K562 (cell line): ENCODE results near the gene SMIM8. TPM values are rescaled to one million over a fixed set of nuclear protein-coding genes. Genes with fewer than 3 reads are reported as not detected.

Experiments
- CTBP1 ChIP-seq: fragments of 450-650 bp; IDR thresholded peaks from 2 replicates; pipeline ENCODE4 v1.6.1; 2016; ENCODE audit warnings: borderline replicate concordance
- FOXP1 ChIP-seq: sonication (generic); formaldehyde crosslinking; IDR thresholded peaks from 2 replicates; pipeline ENCODE4 v1.8.0; 2022; ENCODE audit warnings: mild to moderate bottlenecking, missing genetic modification reagents
- GABPB2 ChIP-seq: fragments of 250-450 bp; sonication (Bioruptor Pico); conservative IDR thresholded peaks from 2 replicates; pipeline ENCODE4 v1.5.1; 2021; ENCODE audit warnings: mild to moderate bottlenecking
- HES1 ChIP-seq: fragments of 450-650 bp; IDR thresholded peaks from 2 replicates; pipeline ENCODE4 v1.6.1; 2016; ENCODE audit warnings: low read depth, mild to moderate bottlenecking, moderate library complexity
- KLF16 ChIP-seq: IDR thresholded peaks from 2 replicates; pipeline ENCODE4 v1.6.1; 2016; ENCODE audit warnings: antibody characterized with exemption
- NFE2L1 ChIP-seq: fragments of 450-650 bp; IDR thresholded peaks from 2 replicates; pipeline ENCODE4 v1.6.1; 2016; ENCODE audit warnings: missing genetic modification characterization, low read depth, mild to moderate bottlenecking, missing compliant biosample characterization, moderate library complexity, borderline replicate concordance
- NR0B1 ChIP-seq: fragments of 450-650 bp; IDR thresholded peaks from one replicate; pipeline ENCODE4 v1.6.1; 2018; ENCODE audit warnings: mild to moderate bottlenecking, moderate library complexity; ENCODE audit not compliant: partially characterized antibody
- PATZ1 ChIP-seq: fragments of 250-450 bp; sonication (Bioruptor Pico); IDR thresholded peaks from 2 replicates; pipeline ENCODE4 v1.5.0; 2020; ENCODE audit warnings: mild to moderate bottlenecking, borderline replicate concordance
- SRSF9 ChIP-seq: fragments of 200-400 bp; formaldehyde crosslinking; IDR thresholded peaks from 2 replicates; pipeline ENCODE4 v1.6.1; 2017; ENCODE audit warnings: low read depth, low read length, borderline replicate concordance
- ZNF174 ChIP-seq: fragments of 250-450 bp; sonication (Bioruptor Pico); IDR thresholded peaks from 2 replicates; pipeline ENCODE4 v1.4.0; 2020; ENCODE audit warnings: mild to moderate bottlenecking
- polyA plus RNA-seq, 8 experiments: library from polyadenylated mRNA; depleted of rRNA in 4 of 8; stranded (reverse) in 5 of 8; unstranded in 3 of 8; fragments of >200 nt; fragmentation: Nextera tagmentation in 2 of 8; fragmentation: Illumina TruSeq in 1 of 8; extraction: Ambion mirVana in 2 of 8; extraction: Trizol in 1 of 8; gene quantifications; 2 replicates each; pipeline versions ENCODE4 v1.2.1 to v1.2.3, GENCODE V29; 2011 to 2014; ENCODE audit warnings: inconsistent platforms in 1 of 8, missing spikeins in 1 of 8
- total RNA-seq, 7 experiments: library from RNA; depleted of rRNA in 6 of 7; stranded (reverse); fragments of >200 nt in 6 of 7; fragmentation: Illumina TruSeq in 2 of 7; extraction: Trizol in 2 of 7; gene quantifications; 2 replicates each; pipeline versions ENCODE4 v1.2.1 to v1.2.3, GENCODE V29; 2011 to 2021; ENCODE audit warnings: low replicate concordance in 1 of 7
- TF ChIP-seq, protein P1 (sequence below): fragments of 250-450 bp; sonication (Bioruptor Pico); IDR thresholded peaks from 2 replicates; pipeline ENCODE4 v1.5.1; 2021; ENCODE audit warnings: mild to moderate bottlenecking
- TF ChIP-seq, protein P2 (sequence below), 2 experiments: fragments of 450-650 bp in 1 of 2; sonication (generic) in 1 of 2; formaldehyde crosslinking in 1 of 2; IDR thresholded peaks; 2 replicates each; pipeline versions ENCODE4 v1.7.1 to v1.9.0; 2016 to 2022; ENCODE audit warnings: inconsistent platforms in 1 of 2, mild to moderate bottlenecking in 1 of 2, missing genetic modification reagents in 1 of 2

SMIM8 gene
- total and polyA plus RNA-seq, 9 of the 15 experiments (the other 6 are each of a cell fraction or from before 2014, with no cell fraction given), result 8.3 to 53.7 (median 15.1) TPM

DNA sequence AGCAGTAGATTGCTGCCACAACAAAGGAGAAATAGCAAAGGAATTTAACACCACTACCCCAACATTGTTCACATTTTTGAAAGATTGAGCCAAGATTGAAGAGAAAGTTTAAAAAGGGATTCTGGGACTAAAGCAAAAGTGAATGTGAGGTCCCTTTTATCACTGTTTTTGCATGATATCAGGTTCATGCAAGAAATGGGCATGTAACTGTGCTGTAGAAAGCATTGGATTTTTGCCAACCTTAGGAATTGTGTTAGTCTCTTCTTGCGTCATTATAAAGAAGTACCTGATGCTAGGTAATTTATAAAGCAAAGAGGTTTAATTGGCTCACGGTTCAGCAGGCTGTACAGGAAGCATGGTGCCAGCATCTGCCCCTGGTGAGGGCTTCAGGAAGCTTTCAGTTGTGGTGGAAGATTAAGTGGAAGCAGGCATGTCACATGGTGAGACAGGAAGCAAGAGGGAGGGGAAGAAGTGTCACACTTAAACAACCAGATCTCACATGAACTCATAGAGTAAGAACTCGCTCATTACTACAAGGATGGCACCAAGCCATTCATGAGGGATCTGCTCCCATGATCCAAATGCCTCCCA is 11.3 kb downstream of the SMIM8 start (continued):
- TF ChIP-seq PATZ1 (CRISPR knock-in tag) (no peak), CTBP1 (no peak), KLF16 (no peak), NR0B1 (no peak), SRSF9 (no peak), FOXP1 (no peak), HES1 (no peak), ZNF174 (CRISPR knock-in tag) (no peak), NFE2L1 (tag) (no peak), GABPB2 (CRISPR knock-in tag) (no peak)
- TF ChIP-seq, protein P1, sequence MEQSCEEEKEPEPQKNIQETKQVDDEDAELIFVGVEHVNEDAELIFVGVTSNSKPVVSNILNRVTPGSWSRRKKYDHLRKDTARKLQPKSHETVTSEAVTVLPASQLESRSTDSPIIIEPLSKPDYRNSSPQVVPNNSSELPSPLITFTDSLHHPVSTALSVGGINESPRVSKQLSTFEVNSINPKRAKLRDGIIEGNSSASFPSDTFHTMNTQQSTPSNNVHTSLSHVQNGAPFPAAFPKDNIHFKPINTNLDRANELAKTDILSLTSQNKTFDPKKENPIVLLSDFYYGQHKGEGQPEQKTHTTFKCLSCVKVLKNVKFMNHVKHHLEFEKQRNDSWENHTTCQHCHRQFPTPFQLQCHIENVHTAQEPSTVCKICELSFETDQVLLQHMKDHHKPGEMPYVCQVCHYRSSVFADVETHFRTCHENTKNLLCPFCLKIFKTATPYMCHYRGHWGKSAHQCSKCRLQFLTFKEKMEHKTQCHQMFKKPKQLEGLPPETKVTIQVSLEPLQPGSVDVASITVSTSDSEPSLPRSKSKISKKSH (CRISPR knock-in tag), result no peak
- TF ChIP-seq, protein P2, sequence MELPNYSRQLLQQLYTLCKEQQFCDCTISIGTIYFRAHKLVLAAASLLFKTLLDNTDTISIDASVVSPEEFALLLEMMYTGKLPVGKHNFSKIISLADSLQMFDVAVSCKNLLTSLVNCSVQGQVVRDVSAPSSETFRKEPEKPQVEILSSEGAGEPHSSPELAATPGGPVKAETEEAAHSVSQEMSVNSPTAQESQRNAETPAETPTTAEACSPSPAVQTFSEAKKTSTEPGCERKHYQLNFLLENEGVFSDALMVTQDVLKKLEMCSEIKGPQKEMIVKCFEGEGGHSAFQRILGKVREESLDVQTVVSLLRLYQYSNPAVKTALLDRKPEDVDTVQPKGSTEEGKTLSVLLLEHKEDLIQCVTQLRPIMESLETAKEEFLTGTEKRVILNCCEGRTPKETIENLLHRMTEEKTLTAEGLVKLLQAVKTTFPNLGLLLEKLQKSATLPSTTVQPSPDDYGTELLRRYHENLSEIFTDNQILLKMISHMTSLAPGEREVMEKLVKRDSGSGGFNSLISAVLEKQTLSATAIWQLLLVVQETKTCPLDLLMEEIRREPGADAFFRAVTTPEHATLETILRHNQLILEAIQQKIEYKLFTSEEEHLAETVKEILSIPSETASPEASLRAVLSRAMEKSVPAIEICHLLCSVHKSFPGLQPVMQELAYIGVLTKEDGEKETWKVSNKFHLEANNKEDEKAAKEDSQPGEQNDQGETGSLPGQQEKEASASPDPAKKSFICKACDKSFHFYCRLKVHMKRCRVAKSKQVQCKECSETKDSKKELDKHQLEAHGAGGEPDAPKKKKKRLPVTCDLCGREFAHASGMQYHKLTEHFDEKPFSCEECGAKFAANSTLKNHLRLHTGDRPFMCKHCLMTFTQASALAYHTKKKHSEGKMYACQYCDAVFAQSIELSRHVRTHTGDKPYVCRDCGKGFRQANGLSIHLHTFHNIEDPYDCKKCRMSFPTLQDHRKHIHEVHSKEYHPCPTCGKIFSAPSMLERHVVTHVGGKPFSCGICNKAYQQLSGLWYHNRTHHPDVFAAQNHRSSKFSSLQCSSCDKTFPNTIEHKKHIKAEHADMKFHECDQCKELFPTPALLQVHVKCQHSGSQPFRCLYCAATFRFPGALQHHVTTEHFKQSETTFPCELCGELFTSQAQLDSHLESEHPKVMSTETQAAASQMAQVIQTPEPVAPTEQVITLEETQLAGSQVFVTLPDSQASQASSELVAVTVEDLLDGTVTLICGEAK (IDR thresholded peaks at IDR 0.05), result 0 out of 2 replicates have a peak, but pooled peaks have one; percentile 19
- TF ChIP-seq, protein P2 (CRISPR knock-in tag; IDR thresholded peaks at IDR 0.05), result no peak
